ENCODE measurements around the gene MARCHF4.
"Not testable (repeated sequence)": the region's sequence is repeated elsewhere in the genome, so short reads cannot be mapped to it uniquely, and the experiment has no call there.

MARCHF4 gene

GRCh38 chr2:216392018-216392562, 19.8 kb upstream of the MARCHF4 start:
- no peak for DNase-seq (ENCODE audit: insufficient read length, low spot score)
- TF ChIP-seq TAF1 (IDR thresholded peaks at IDR 0.05; ENCODE audit: low read depth, low read length) (no peak), POU2F2 (IDR thresholded peaks at IDR 0.05; ENCODE audit: low read depth, low read length) (no peak), SPI1 (IDR thresholded peaks at IDR 0.05; ENCODE audit: low read depth, low read length) (no peak), POLR2A (IDR thresholded peaks at IDR 0.05; ENCODE audit: low read depth, low read length) (no peak), PAX5 (IDR thresholded peaks at IDR 0.05; ENCODE audit: insufficient read depth, low read length, severe bottlenecking) (no peak), POLR2AphosphoS5 (IDR thresholded peaks at IDR 0.05; ENCODE audit: low read depth, low read length) (no peak)
- FAIRE-seq: no peak

GRCh38 chr2:216391401-216391800, 19.1 kb upstream of the MARCHF4 start:
- no peak for DNase-seq (ENCODE audit: insufficient read length, low spot score)
- no peak for FAIRE-seq

GRCh38 chr2:216389570-216389969, 17.3 kb upstream of the MARCHF4 start:
- TF ChIP-seq TAF1 (IDR thresholded peaks at IDR 0.05; ENCODE audit: low read depth, low read length) (no peak), POU2F2 (IDR thresholded peaks at IDR 0.05; ENCODE audit: low read depth, low read length) (no peak), SPI1 (IDR thresholded peaks at IDR 0.05; ENCODE audit: low read depth, low read length) (peak; percentile 25; the same call in 1 of the 2 replicates), POLR2AphosphoS5 (IDR thresholded peaks at IDR 0.05; ENCODE audit: low read depth, low read length) (no peak), POLR2A (IDR thresholded peaks at IDR 0.05; ENCODE audit: low read depth, low read length) (no peak)
- no peak for DNase-seq (ENCODE audit: insufficient read length, low spot score)
- FAIRE-seq: no peak

More at GRCh38 chr2:216391401-216391800, 19.1 kb upstream of the MARCHF4 start:
- TF ChIP-seq POLR2AphosphoS5 (IDR thresholded peaks at IDR 0.05; ENCODE audit: low read depth, low read length): no peak
- no peak for TF ChIP-seq TAF1 (IDR thresholded peaks at IDR 0.05; ENCODE audit: low read depth, low read length)
- no peak for TF ChIP-seq POLR2A (IDR thresholded peaks at IDR 0.05; ENCODE audit: low read depth, low read length)
- TF ChIP-seq SPI1 (IDR thresholded peaks at IDR 0.05; ENCODE audit: low read depth, low read length): no peak
- no peak for TF ChIP-seq PAX5 (IDR thresholded peaks at IDR 0.05; ENCODE audit: insufficient read depth, low read length, severe bottlenecking)
- no peak for TF ChIP-seq POU2F2 (IDR thresholded peaks at IDR 0.05; ENCODE audit: low read depth, low read length)

DNA sequence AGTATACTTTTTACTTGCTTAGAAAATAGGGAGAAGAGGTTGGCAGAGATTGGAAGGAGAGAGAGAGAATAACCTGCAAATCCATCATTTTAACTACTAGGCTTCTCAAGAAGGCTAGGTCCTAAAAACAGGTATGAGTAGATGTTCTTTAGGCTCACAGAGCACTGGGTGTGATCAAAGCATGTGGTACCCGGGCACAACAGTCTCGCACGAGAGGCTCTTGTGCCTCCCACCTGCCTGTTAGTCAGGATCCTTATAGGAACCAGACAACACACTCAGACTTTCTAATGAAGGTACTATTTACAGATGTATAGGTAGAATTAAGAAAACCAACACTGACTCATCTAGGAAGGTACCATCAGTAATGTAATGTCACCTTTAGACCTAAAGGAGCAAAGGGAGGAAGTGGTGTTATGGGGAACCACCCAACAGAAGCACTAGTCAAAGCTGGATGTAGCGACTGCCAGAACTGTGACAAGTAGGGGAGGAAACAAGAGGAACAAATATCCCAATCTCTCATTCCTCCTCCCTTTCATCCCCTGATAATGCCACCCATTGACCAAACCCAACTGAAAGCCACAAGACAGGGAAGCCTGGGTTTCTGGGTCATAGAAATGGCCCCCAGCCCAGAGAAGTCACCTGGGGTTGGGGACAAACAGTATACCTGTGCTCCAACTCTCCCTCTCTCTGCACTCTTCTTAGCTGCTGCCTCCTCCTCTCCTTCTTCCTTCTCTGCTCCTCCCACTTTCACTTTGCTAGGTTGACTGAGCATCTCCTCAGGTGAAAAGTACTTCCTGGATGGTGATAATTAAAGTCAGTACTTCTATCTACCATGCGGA, 16.0 kb upstream of the MARCHF4 start:
- DNase-seq (ENCODE audit: insufficient read length, low spot score) (no peak), FAIRE-seq (no peak)
- no peak for TF ChIP-seq POU2F2 (IDR thresholded peaks at IDR 0.05; ENCODE audit: low read depth, low read length)
- TF ChIP-seq SPI1 (IDR thresholded peaks at IDR 0.05; ENCODE audit: low read depth, low read length): peak; percentile 85
- no peak for TF ChIP-seq POLR2A (IDR thresholded peaks at IDR 0.05; ENCODE audit: low read depth, low read length)
- TF ChIP-seq POLR2AphosphoS5 (IDR thresholded peaks at IDR 0.05; ENCODE audit: low read depth, low read length): no peak

GRCh38 chr2:216387262-216387661, 15.0 kb upstream of the MARCHF4 start:
- TF ChIP-seq POLR2AphosphoS5 (IDR thresholded peaks at IDR 0.05; ENCODE audit: low read depth, low read length): no peak
- no peak for TF ChIP-seq SPI1 (IDR thresholded peaks at IDR 0.05; ENCODE audit: low read depth, low read length)
- TF ChIP-seq PAX5 (IDR thresholded peaks at IDR 0.05; ENCODE audit: insufficient read depth, low read length, severe bottlenecking): no peak
- no peak for TF ChIP-seq TAF1 (IDR thresholded peaks at IDR 0.05; ENCODE audit: low read depth, low read length)
- TF ChIP-seq POU2F2 (IDR thresholded peaks at IDR 0.05; ENCODE audit: low read depth, low read length): no peak
- TF ChIP-seq POLR2A (IDR thresholded peaks at IDR 0.05; ENCODE audit: low read depth, low read length): no peak
- FAIRE-seq: no peak
- no peak for DNase-seq (ENCODE audit: insufficient read length, low spot score)

- TF ChIP-seq POLR2A (IDR thresholded peaks at IDR 0.05; ENCODE audit: low read depth, low read length) (no peak), TAF1 (IDR thresholded peaks at IDR 0.05; ENCODE audit: low read depth, low read length) (no peak), SPI1 (IDR thresholded peaks at IDR 0.05; ENCODE audit: low read depth, low read length) (no peak), POLR2AphosphoS5 (IDR thresholded peaks at IDR 0.05; ENCODE audit: low read depth, low read length) (no peak)
- FAIRE-seq (no peak), DNase-seq (ENCODE audit: insufficient read length, low spot score) (no peak)
These were observed 13.2 kb upstream of the MARCHF4 start for GRCh38 chr2:216385478-216385877.

DNA sequence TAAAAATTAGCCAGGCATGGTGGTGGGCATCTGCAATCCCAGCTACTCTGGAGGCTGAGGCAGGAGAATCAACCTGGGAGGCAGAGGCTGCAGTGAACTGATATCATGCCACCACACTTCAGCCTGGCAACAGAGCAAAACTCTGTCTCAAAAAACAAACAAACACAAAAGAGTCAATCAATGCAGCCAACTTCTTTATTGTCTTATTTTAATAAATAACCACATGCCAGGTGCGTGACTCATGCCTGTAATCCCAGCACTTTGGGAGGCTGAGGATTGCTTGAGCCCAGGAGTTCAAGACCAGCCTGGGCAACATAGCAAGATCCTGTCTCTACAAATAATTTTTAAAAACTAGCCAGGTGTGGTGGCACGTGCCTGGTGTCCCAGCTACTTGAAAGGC, 12.1 kb upstream of the MARCHF4 start:
- FAIRE-seq; DNase-seq (ENCODE audit: insufficient read length, low spot score): not testable (repeated sequence)

- no peak for FAIRE-seq
- TF ChIP-seq TAF1 (IDR thresholded peaks at IDR 0.05; ENCODE audit: low read depth, low read length) (no peak), POLR2A (IDR thresholded peaks at IDR 0.05; ENCODE audit: low read depth, low read length) (no peak), POU2F2 (IDR thresholded peaks at IDR 0.05; ENCODE audit: low read depth, low read length) (no peak), PAX5 (IDR thresholded peaks at IDR 0.05; ENCODE audit: insufficient read depth, low read length, severe bottlenecking) (no peak), SPI1 (IDR thresholded peaks at IDR 0.05; ENCODE audit: low read depth, low read length) (no peak), POLR2AphosphoS5 (IDR thresholded peaks at IDR 0.05; ENCODE audit: low read depth, low read length) (no peak)
These were observed 7.7 kb upstream of the MARCHF4 start for GRCh38 chr2:216379977-216380376.

GRCh38 chr2:216375286-216375685, 3.0 kb upstream of the MARCHF4 start:
- TF ChIP-seq SPI1 (IDR thresholded peaks at IDR 0.05; ENCODE audit: low read depth, low read length) (no peak), TAF1 (IDR thresholded peaks at IDR 0.05; ENCODE audit: low read depth, low read length) (no peak), POLR2AphosphoS5 (IDR thresholded peaks at IDR 0.05; ENCODE audit: low read depth, low read length) (no peak), POLR2A (IDR thresholded peaks at IDR 0.05; ENCODE audit: low read depth, low read length) (no peak), PAX5 (IDR thresholded peaks at IDR 0.05; ENCODE audit: insufficient read depth, low read length, severe bottlenecking) (no peak), POU2F2 (IDR thresholded peaks at IDR 0.05; ENCODE audit: low read depth, low read length) (no peak)
- FAIRE-seq: no peak

More at GRCh38 chr2:216379977-216380376, 7.7 kb upstream of the MARCHF4 start:
- DNase-seq (ENCODE audit: insufficient read length, low spot score): no peak

GRCh38 chr2:216373896-216374295, 1.6 kb upstream of the MARCHF4 start:
- DNase-seq (ENCODE audit: insufficient read length, low spot score): no peak
- TF ChIP-seq TAF1 (IDR thresholded peaks at IDR 0.05; ENCODE audit: low read depth, low read length): no peak
- no peak for TF ChIP-seq POLR2A (IDR thresholded peaks at IDR 0.05; ENCODE audit: low read depth, low read length)
- TF ChIP-seq PAX5 (IDR thresholded peaks at IDR 0.05; ENCODE audit: insufficient read depth, low read length, severe bottlenecking): no peak
- TF ChIP-seq POLR2AphosphoS5 (IDR thresholded peaks at IDR 0.05; ENCODE audit: low read depth, low read length): no peak
- TF ChIP-seq SPI1 (IDR thresholded peaks at IDR 0.05; ENCODE audit: low read depth, low read length): no peak
- no peak for TF ChIP-seq POU2F2 (IDR thresholded peaks at IDR 0.05; ENCODE audit: low read depth, low read length)
- no peak for FAIRE-seq

More at GRCh38 chr2:216375286-216375685, 3.0 kb upstream of the MARCHF4 start:
- no peak for DNase-seq (ENCODE audit: insufficient read length, low spot score)

Measured in GM12891 (cell line).